Posterior cingulate gyrus (tissue), 11 donors: ENCODE data around the gene COL5A2.
A peak's percentile ranks its signal among the peaks of the same experiment; 100 is the strongest.

Source experiments
- DNase-seq, 10 donors: peaks; one replicate each; pipeline versions ENCODE4 v3.0.0 to v3.0.0-alpha.2; 2020 to 2021; ENCODE audit warnings: mixed read lengths in 3 of 10
- intact Hi-C: fragments of 100-400 bp; cut with DNase I; formaldehyde crosslinking; loops from one replicate; pipeline ENCODE4 v1.15.1; 2023

COL5A2 gene

DNA sequence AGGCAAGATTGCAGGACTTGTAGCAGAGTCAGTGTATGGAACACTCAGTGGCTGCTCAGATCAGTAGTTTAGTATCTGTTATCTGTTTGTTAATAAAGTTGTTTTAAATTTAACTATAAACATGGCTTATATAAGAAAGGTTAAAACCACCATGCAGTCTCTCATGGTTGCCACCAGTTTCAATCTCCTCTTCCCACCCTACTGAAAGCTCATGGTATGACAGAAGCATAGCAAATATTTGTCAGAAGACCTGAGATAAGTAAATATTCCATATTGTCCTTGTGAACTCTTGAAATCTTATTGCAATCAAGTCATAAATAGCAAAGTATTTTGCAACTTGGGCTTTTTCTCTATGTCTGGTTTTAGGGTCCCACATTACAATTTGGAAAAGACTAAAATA lies 2.1 kb upstream of the COL5A2 start:
- no peak for DNase-seq
- intact Hi-C loops, result no loop called here

DNA sequence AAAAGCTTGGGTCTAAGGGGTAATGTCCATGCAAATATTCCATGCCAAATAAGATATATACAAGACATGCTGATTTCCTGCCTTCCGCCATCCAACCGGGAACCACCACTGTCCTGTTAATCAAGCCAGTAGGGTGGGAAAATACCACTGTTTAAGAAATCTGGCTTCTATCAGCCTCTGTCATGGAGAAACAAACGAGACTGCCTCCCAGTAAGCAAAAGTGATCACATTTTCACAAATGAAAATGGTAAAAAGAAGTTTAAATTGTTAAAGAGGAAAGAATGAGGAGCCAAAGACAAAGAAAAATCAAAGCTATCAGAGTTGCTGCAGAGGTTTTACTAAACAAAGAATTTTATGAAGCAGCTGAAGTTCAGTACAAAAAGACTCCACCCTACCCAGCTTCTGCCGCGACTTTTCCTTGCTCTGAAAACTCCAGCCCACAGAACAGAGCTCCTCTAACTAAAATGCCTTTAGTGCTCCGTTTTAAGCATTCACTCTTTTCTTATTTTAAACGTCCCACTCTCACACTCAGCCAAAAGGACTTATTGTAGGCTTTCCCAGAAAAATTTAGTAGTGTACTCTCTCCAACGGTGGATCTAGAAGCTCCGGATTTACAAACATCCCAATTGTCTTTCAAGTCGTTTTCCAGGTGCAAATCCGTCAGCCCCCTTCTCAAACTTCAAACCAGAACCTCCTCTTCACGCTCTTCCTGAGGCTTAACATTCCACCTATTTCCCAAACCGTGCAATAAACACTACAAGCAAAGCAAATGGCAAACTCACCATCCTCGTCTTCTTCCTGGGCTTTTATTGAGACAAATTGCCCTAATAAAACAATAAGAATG lies 613 bp downstream of the COL5A2 start:
- intact Hi-C loops, result no loop called here
- DNase-seq, result peak in 2 of 10 donors; percentile 8 to 54

DNA sequence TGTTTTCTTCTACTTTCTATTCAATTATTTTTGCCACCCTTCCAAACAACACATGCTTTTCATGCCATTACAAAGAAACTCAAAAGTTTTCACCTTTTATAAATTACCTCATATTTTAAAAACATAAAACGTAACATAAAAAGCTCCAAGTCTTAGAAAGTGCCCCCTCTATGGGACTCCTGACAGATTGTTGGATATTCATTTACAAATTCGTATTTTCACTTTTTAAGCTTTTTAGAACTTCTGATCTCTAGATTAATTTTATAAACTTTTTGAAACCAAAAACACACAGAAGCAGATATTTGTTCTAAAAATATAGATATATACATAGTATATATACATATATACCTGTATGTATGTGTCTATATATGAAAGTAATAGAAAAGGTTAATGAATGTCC lies 1.5 kb downstream of the COL5A2 start:
- DNase-seq, result no peak
- intact Hi-C loops, result no loop called here

DNA sequence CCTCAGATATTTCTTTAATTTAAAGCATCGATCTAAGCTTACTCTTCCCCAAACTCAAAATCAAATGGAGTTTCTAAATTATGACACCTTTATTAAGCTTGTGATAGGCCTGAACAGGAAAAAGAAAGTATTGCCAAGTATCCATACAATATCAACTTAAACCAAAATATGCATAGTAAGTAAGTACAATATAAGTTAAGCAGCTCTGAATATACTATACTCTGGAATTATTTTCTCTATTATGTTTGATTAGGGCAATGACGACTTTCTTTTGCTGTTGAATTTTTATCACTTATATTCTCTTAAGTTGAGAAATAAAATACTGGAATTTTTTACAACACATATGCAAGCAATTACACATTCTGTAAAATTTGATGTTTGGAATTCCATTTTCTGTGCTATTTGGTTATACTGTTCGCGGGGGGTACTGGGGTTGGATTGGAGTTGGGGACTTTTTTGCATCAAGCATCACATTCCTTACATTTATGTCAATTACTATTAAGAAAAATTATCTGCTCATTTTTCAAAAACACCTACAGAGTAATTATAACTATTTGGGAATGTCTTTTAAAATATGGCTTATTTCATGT lies 2.2 kb downstream of the COL5A2 start:
- intact Hi-C loops, result no loop called here
- no peak for DNase-seq

DNA sequence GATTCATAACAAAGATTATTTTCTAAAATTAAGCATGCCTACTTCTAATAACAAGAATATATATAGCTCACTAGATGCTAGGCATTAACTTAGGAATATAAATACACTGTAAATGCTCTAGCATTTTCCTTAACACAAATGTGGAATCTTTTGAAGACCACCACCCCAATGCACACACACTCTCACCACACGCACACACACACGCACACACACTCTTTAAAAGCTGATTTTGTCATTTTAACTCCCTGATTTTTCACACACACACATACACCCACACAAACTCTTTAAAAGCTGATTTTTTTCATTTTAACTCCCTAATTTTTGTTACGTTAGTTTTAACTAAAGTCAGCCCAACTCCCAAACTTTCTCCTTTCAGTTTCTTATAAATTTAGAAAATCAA lies 3.0 kb downstream of the COL5A2 start:
- intact Hi-C loops, result no loop called here
- DNase-seq, result no peak

DNA sequence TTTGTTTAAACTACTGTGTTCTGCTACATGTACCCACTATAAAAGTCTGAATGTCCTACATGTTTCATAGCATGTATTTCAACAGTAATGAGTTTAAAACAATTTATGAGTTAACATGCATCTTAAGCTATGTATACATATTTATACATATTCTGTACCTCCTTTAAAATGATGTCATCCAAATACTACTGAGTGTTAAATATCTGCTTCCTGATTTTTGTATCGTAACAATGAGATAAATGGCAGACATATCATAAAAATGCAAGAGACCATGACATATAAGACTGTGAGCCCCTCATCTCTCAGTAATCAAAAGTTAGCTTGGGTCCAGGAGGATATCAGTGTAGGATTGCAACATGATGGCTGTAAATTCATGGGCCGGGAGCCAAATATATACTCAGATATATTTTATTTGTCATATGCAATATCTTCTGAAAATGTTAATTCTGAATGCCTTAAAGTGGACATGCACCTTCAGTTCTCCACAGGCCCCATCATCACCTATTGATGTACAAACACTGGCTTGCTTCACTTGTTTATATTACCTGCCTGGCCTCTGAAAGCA lies 3.6 kb downstream of the COL5A2 start:
- DNase-seq, result no peak
- intact Hi-C loops, result no loop called here

DNA sequence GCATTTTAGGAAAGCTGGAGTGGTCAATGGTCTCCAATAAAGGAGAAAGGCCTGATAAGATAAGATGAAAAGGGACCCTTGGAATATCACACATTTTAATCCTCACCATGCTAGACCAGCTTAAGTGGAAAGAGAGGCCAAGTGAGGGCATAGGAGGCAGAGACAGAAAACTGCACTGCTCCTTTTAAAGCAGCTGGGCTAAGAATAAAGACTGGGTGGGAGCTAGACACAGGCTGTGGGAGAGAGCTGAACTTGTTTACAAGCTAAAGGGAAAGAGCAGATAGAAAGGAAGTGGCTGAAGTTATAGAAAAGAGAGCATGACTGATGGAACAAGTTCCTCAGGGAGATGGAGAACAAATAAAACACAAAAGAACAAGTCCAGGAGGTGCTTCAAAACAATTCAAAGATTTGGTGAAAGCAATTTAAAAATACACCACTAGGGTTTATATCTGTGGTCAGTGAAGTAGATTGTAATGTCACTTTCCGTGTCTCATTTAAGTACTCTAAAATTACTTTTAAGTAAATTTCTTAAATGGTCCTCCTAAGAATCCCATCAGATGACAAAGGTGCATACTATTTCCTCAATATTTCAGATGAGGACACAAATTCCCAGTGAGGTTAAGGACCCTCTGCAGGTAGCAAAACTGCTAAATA lies 7.5 kb downstream of the COL5A2 start:
- intact Hi-C loops, result no loop called here
- DNase-seq, result no peak

DNA sequence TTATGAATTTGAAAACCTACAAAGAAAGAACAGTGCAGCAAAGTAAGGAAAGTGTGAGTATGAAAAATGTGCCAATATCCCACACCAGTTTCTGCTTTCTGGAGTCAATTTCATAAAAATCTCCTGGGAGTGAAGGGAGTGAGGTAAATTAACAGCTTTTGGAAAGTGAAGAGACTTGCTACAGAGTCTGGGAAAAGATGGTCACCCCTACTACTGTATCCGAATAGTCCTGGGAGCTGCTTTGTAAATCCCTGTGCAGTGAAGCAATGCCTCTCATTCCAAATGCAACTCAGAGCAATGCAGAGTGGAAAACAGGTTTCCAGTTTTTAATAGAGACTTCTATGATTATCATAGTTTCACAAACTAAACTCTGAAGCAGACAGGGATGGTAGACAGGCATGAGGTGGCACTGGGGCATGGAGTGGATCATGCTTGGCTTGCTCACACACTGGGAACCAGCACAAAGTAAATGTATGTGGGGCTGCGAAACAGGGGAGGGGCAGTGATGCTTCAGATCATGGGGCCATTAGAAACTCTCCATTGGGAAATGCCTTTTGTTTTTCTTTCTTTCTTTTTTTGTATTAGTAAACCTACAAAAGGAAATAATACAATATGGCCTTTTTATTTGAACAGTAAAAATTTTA lies 10.6 kb downstream of the COL5A2 start:
- intact Hi-C loops, result no loop called here
- DNase-seq, result no peak

DNA sequence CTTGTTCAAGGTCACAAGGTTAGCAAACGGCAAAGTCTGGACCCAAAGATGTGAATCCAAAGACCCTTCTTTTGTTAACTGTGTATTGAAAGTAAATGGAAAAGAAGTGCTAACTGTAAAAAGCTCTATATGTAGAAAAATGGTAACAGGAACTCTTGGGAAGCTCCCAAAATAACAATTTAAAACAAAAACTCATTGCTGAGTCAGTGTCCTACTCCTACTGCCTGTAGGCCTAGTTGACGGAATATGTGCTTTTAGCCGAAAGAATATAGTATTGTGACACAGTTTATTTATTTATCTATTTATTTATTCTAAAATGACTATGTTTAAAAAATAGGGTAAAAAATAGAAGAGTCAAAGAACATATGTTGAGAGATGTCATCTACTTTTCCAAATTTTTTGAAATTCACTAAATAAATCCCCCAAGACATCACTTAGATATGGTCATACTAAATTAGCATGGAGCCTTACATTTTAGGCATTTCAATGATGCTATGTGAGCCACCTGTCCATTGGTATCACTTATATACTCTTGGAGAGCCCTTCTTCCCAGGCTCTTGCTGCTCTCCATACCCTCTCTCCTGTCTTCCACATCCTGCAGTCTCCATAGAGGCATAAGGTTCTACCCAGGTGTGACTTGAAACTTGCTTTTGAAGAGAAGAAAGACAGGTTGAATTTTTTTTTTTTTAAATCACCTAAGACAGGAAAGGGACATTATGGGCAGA lies 13.7 kb downstream of the COL5A2 start:
- intact Hi-C loops, result no loop called here
- no peak for DNase-seq

DNA sequence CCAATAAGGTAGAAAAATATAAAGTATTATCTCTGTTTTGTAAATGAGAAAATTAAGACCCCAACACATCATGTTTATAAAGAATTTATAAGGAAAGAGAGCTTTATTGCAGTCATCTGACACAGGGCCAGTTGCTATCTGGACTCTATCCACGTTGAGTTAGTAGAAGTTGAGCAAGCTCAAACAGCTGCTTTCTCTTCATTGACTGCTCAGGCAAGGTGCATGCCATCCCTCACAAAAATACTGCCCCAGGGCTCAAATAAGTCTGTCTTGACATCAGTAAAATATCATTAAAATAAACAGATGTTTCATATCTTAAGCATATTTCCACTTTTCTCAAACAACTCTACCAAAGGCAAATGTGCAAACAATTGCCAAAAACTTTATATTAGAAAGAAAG lies 14.8 kb downstream of the COL5A2 start:
- intact Hi-C loops, result no loop called here
- DNase-seq, result no peak

DNA sequence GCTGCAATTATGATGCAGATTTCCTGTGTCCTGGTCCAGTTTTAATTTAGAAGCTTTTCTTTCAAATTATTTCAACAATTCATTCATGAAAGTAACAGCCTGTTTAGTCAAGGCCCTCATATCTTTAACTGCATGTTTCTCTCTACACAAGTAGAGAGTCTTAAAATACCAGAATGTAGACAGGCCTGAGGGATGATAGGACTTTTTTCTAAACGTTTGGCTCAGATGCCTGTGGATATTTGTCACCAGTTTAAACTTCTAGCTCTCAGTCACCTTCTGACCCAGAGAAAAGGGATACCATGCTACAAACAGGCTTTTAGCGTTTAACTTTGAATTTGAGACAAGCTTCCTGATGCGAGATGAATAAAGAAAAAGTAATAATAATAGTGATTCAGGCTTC lies 15.7 kb downstream of the COL5A2 start:
- intact Hi-C loops, result no loop called here
- DNase-seq, result no peak

DNA sequence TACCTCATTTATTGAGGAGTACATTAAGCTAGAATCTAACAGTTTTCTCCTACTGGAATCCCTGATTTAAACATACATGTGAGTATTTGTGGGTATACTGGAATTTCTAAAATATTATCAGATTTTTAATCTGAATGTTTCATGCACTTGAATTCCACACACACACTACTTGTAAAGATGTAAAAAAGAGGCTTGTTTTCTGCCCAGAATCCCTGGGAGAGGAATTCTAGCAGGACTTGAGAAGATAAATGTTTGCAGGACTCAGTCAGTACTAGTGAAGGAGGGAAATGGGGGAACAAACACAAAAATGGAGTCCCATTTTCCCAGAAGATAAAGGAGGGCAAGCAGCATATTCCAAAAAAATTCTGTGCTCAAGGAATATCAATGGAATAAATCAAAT lies 17.0 kb downstream of the COL5A2 start:
- DNase-seq, result no peak
- intact Hi-C loops, result no loop called here

DNA sequence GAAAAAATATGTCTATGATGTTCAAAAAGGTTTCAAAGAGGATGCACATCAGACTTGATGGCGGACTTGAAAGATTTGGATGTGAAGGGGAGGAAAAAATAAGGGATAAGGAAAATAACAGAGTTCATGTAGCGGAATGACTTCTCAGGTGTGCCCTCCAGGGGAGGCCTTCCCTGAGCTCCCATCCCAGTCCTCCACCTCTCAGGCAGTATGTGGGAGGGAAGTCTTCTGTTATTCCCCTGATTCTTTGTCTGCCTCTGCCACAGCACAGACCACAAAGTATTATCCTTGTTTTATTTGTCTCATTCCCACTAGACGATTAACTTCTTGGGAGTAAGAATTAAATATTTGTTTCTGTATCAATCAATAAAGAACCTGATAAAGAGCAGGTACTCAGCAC lies 17.7 kb downstream of the COL5A2 start:
- intact Hi-C loops, result no loop called here
- no peak for DNase-seq

DNA sequence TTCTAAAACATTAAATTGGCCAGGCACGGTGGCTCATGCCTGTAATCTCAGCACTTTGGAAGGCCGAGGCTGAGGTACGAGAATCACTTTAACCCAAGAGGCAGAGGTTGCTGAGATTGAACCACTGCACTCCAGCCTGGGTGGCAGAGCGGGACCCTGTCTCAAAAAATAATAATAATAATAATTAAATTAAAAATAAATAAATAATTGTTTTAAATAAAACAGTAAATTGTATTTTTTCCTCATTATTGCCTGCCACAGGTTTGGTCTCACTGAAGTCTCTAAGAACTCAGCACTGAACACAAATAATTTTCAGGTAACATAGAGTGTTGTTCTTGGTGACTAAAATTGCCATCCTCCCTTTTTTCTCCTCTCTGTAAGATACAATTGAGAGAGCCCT lies 19.8 kb downstream of the COL5A2 start:
- no peak for DNase-seq
- intact Hi-C loops, result no loop called here

DNA sequence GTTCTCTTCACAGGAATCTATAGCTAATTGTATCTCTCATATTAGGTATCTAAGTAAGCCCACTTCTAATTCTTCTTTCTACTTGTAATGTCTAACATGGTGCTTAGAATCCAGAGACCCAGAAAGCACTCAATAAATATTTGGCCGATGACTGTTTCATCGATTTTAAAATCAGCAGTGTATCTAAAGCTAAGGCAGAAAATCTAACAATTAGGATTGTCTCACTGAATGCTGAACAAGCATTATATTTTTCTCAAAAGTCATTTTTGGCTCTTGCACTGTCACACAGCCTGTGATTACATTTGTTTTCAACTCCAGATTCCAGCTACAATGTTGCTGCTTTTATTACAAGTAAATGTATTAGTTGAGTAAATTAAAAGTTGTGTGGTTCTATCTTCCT lies 20.3 kb downstream of the COL5A2 start:
- intact Hi-C loops, result no loop called here
- no peak for DNase-seq

DNA sequence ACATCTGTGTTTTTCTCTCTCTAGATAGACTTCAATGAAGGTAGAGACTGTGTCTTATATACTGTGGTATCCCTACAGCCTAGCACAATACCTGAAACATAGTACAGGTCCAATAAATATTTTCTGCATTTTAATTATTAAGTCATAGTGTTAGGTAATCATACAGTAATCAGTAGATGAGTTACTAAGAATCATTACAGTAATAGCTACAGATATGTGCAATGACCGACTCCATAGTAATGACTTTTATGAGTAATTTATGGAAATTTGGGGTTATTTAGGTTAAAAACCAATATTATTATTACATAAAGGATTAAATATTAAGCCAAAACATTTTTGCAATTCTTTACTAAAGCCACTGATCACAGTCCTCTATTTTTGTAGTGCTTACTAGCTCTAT lies 21.6 kb downstream of the COL5A2 start:
- intact Hi-C loops, result no loop called here
- no peak for DNase-seq

DNA sequence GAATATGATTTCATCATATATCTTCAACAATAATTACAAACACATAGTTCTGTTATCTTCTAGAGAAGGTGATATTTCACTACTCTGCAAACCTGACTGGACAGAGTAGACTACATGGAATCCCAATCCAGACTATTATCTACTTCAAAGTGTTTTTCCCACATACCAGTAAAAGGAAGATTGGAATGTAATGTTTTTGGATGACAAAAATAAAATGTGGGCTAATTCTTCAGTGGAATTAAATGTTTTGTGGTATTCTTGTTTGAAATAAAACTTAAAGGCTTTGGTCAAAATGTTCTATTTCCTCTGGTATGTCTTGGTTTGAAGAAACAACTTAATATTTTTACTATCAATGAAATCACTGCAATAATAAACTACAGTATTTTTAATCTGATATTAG lies 22.1 kb downstream of the COL5A2 start:
- intact Hi-C loops, result no loop called here
- no peak for DNase-seq

DNA sequence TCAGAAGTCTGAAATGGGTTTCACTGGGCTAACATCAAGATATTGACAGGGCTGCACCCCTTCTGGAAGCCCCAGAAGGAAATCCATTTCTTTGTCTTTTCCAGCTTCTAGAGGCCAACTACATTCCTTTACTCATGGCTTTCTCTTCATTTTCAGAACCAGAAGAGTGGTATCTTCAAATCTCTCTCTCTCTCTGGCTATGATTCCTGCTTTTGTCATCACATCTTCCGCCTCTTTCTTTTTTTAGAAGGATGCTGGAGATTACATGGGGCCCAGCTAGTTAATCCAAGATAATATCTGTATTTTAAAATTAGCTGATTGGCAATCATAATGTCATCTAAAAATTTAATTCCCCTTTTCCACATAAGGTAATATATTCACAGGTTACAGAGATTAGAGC lies 23.8 kb downstream of the COL5A2 start:
- intact Hi-C loops, result no loop called here
- DNase-seq, result no peak

DNA sequence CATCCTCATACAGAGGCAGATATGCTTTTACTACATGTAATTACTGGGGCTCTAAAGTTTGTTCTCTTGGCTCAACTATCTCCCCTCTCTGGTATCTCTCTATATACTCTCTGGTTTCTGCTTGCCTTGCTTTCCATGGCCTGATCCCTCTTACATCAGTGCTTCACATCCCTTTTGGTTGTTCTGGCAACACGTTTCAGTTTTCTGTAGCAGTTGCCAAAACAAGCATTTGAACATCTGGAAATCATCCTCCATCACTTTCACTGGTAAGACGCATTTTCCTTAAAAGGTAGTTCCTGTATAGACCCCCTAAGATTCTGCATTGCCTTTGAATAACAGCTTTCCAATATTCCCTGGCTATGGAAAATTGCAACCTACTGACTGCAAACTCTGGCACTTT lies 25.9 kb downstream of the COL5A2 start:
- no peak for DNase-seq
- intact Hi-C loops, result no loop called here

DNA sequence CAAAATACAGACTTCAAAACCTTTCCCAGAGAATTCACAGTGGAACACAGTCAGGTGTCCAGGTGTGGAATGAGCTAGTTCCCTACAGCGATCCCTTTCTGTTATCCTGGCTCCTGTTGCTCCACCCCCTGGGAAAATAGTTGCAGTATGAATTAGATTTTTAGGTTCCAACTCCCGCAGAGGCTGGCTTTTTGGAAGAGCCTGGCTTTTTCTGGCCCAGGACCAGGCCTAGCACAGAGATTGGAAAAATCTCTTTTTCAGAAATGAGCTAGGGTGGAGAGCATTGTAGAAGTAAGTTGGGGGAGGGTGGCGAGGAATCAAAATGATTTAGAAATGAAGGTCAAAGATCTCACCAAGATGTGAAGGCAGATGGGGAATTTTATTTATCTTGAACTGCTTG lies 27.1 kb downstream of the COL5A2 start:
- no peak for DNase-seq

DNA sequence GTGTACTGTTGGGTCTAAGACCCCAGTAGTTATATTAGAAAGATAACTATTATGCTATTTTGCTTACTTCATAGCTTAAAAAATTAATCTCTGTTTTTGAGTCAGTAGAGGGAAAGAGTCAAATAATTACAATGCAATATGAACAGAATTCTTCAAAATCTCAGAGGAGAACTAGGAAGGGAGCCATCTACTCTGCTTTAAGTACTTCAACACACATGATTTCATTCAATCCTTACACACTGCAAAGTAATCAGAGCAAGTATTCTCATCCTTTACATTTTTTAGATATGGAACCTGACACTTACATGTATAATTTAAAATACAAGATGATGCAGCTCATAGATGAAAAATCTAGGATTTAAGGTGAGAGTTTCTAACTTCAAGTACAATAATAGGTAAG lies 27.7 kb downstream of the COL5A2 start:
- intact Hi-C loops, result no loop called here
- no peak for DNase-seq

More for the DNA sequence above, 27.1 kb downstream of the COL5A2 start:
- intact Hi-C loops, result no loop called here
